ENCODE measurements around the gene OSBPL3. TPM values are rescaled to one million over a fixed set of nuclear protein-coding genes. Genes with fewer than 3 reads are reported as not detected.

OSBPL3 gene
- total RNA-seq, 1 experiment from 2014 or later: 8.6 TPM

GRCh38 chr7:24830440-24831050, 149.4 kb downstream of the OSBPL3 start:
- Histone ChIP-seq H3K27me3 (ENCODE audit: insufficient read depth, low read length) (no peaks in the 10 kb centered on the region), H2BK20ac (ENCODE audit: low read depth, low read length, poor library complexity, severe bottlenecking) (no peak overlapping the region), H3K79me1 (ENCODE audit: insufficient read depth, low read depth, low read length, poor library complexity, severe bottlenecking) (no peaks in the 10 kb centered on the region), H3K4me1 (ENCODE audit: insufficient read depth, low read length) (no peaks in the 10 kb centered on the region), H3K9ac (ENCODE audit: extremely low read depth, insufficient read length, low read length) (no peak overlapping the region), H3K4ac (ENCODE audit: low read depth, low read length) (no peak overlapping the region), H2BK12ac (ENCODE audit: insufficient read length, low read depth, low read length) (no peak overlapping the region), H2BK15ac (ENCODE audit: low read depth, low read length) (no peak overlapping the region), H3K14ac (ENCODE audit: insufficient read depth, low read length) (no peak overlapping the region), H3T11ph (ENCODE audit: low read length) (no peak overlapping the region), H4K5ac (ENCODE audit: insufficient read length, low read depth, low read length) (no peak overlapping the region), H2BK120ac (ENCODE audit: low read depth, low read length, poor library complexity, severe bottlenecking) (no peak overlapping the region), H4K20me1 (ENCODE audit: control insufficient read depth, insufficient read depth, insufficient read length) (no peaks in the 10 kb centered on the region), H3K23ac (ENCODE audit: insufficient read length, low read depth, low read length) (no peak overlapping the region), H3K23me2 (ENCODE audit: insufficient read length, low read depth, low read length, poor library complexity, severe bottlenecking) (no peaks in the 10 kb centered on the region), H3K79me2 (ENCODE audit: insufficient read depth, low read length) (no peaks in the 10 kb centered on the region), H4K8ac (replicated peaks; ENCODE audit: insufficient read length, low read depth, low read length) (no peak overlapping the region), H3K9me3 (ENCODE audit: control insufficient read depth, low read depth, low read length) (no peaks in the 10 kb centered on the region), H4K91ac (ENCODE audit: insufficient read length, low read depth, low read length) (no peak overlapping the region), H3K18ac (ENCODE audit: insufficient read length, low read depth, low read length) (no peak overlapping the region), H3K27ac (ENCODE audit: insufficient read length, low read depth, low read length) (no peak overlapping the region), H2AK5ac (ENCODE audit: insufficient read length, low read length) (no peak overlapping the region), H2AFZ (ENCODE audit: low read length) (no peak overlapping the region), H3K4me2 (ENCODE audit: insufficient read depth, insufficient read length, low read length) (no peak overlapping the region), H2BK5ac (ENCODE audit: insufficient read length, low read length) (no peak overlapping the region), H3K56ac (ENCODE audit: insufficient read length, low read depth, low read length) (no peak overlapping the region)
- Mint-ChIP-seq H3K36me3 (ENCODE audit: insufficient read depth in 1 of 3, low read depth in 3 of 3) (no peaks in the 10 kb centered on the region; a peak in 1 of 7 replicates), H3K4me1 (peaks cover 5 to 9% of the 10 kb centered on the region in 2 experiments; a peak in 3 of 4 replicates), H3K9me3 (no peaks in the 10 kb centered on the region), H3K4me3 (no peak overlapping the region), H3K27ac (no peak overlapping the region), H3K27me3 (ENCODE audit: low read depth) (no peaks in the 10 kb centered on the region)
- DNase-seq: no peak
- TF ChIP-seq CTCF (conservative IDR thresholded peaks at IDR 0.05): no peak
- WGBS (ENCODE audit: extremely low coverage, insufficient read length, low lambda C conversion rate): no CpG with 5 or more reads among the region's 9 CpGs

Data from H9 (cell line).